GM23248 (cell line): ENCODE results near the gene SNX11.

Source experiments
- EZH2 ChIP-seq: fragments of 200-600 bp; sonication (generic); IDR thresholded peaks from 2 replicates; pipeline ENCODE4 v1.6.1; 2018; ENCODE audit warnings: antibody characterized with exemption, mild to moderate bottlenecking; ENCODE audit not compliant: insufficient read depth, poor library complexity, severe bottlenecking
- EZH2phosphoT487 ChIP-seq: fragments of 200-600 bp; sonication (generic); IDR thresholded peaks from 2 replicates; pipeline ENCODE4 v1.6.1; 2018; ENCODE audit warnings: antibody characterized with exemption, moderate library complexity, mild to moderate bottlenecking, low read depth; ENCODE audit not compliant: insufficient read depth

GRCh38 chr17:48102798-48103715, 4.5 kb upstream of the SNX11 start:
- no peak for TF ChIP-seq EZH2
- no peak for TF ChIP-seq EZH2phosphoT487
